ENCODE measurements around the gene PIGM.

PIGM gene

GRCh38 chr1:159994896-159995295 lies 36.9 kb downstream of the PIGM start:
- Histone ChIP-seq H4K8ac (ENCODE audit: low read depth, low read length) (no peak overlapping the region), H3K4ac (ENCODE audit: low read length) (no peak overlapping the region), H3K23ac (ENCODE audit: low read depth, low read length, poor library complexity) (no peak overlapping the region), H3K4me3 (ENCODE audit: low read length in 2 of 2) (no peak overlapping the region), H2BK12ac (ENCODE audit: low read length) (no peak overlapping the region), H3K27ac (replicated peaks; ENCODE audit: low read length) (no peak overlapping the region), H3K9ac (ENCODE audit: low read depth, low read length, poor library complexity) (no peak overlapping the region), H3K4me2 (ENCODE audit: insufficient read depth, low read length, poor library complexity, severe bottlenecking) (no peak overlapping the region), H3K14ac (ENCODE audit: low read length) (no peak overlapping the region), H2BK120ac (ENCODE audit: low read depth, low read length) (no peak overlapping the region), H3K36me3 (replicated peaks in 1 of 2; ENCODE audit: control insufficient read depth in 2 of 2, insufficient read depth in 2 of 2, low read length in 2 of 2) (no peaks in the 10 kb centered on the region), H2AK5ac (ENCODE audit: low read depth, low read length) (no peak overlapping the region), H3K9me3 (replicated peaks in 1 of 2; ENCODE audit: control insufficient read depth in 2 of 2, insufficient read depth in 1 of 2, low read depth in 1 of 2, low read length in 2 of 2) (peaks cover 0 to 2% of the 10 kb centered on the region in 2 donors), H2BK15ac (ENCODE audit: low read length) (no peak overlapping the region), H4K91ac (ENCODE audit: low read depth, low read length, poor library complexity) (no peak overlapping the region), H3K4me1 (ENCODE audit: control insufficient read depth in 2 of 2, insufficient read depth in 1 of 2, low read depth in 1 of 2, low read length in 2 of 2) (peaks cover 0 to 2% of the 10 kb centered on the region in 2 donors), H2BK5ac (ENCODE audit: low read length) (no peak overlapping the region), H3K79me1 (ENCODE audit: low read depth, low read length) (no peaks in the 10 kb centered on the region), H3K27me3 (ENCODE audit: control insufficient read depth in 3 of 3, insufficient read depth in 3 of 3, low read depth in 1 of 3, low read length in 3 of 3) (peaks cover 0 to 40% (median 2%) of the 10 kb centered on the region in 3 experiments), H2AFZ (ENCODE audit: low read length) (no peak overlapping the region), H3K18ac (ENCODE audit: low read length) (no peak overlapping the region)
- WGBS, 2 donors (ENCODE audit: extremely low coverage in 2 of 2, insufficient read length in 2 of 2, insufficient replicate concordance in 1 of 2): no CpG with 5 or more reads among the region's 2 CpGs
- DNase-seq (ENCODE audit: low spot score): no peak

- no peak overlapping the region for H2BK5ac ChIP-seq (ENCODE audit: low read length)
Observed at GRCh38 chr1:159993911-159994310, 37.9 kb downstream of the PIGM start.

GRCh38 chr1:159992161-159992560 lies 39.6 kb downstream of the PIGM start:
- Histone ChIP-seq H3K18ac (ENCODE audit: low read length) (no peak overlapping the region), H2BK5ac (ENCODE audit: low read length) (no peak overlapping the region), H2BK15ac (ENCODE audit: low read length) (no peak overlapping the region), H3K79me1 (ENCODE audit: low read depth, low read length) (no peaks in the 10 kb centered on the region), H3K27me3 (ENCODE audit: control insufficient read depth in 3 of 3, insufficient read depth in 3 of 3, low read depth in 1 of 3, low read length in 3 of 3) (peaks cover 0 to 35% (median 2%) of the 10 kb centered on the region in 3 experiments), H3K36me3 (replicated peaks in 1 of 2; ENCODE audit: control insufficient read depth in 2 of 2, insufficient read depth in 2 of 2, low read length in 2 of 2) (no peaks in the 10 kb centered on the region), H3K9ac (ENCODE audit: low read depth, low read length, poor library complexity) (no peak overlapping the region), H3K23ac (ENCODE audit: low read depth, low read length, poor library complexity) (no peak overlapping the region), H2AK5ac (ENCODE audit: low read depth, low read length) (no peak overlapping the region), H2BK120ac (ENCODE audit: low read depth, low read length) (no peak overlapping the region), H3K4ac (ENCODE audit: low read length) (no peak overlapping the region), H3K4me2 (ENCODE audit: insufficient read depth, low read length, poor library complexity, severe bottlenecking) (no peak overlapping the region), H3K4me1 (ENCODE audit: control insufficient read depth in 2 of 2, insufficient read depth in 1 of 2, low read depth in 1 of 2, low read length in 2 of 2) (peaks cover 0 to 2% of the 10 kb centered on the region in 2 donors), H4K91ac (ENCODE audit: low read depth, low read length, poor library complexity) (no peak overlapping the region), H3K9me3 (replicated peaks in 1 of 2; ENCODE audit: control insufficient read depth in 2 of 2, insufficient read depth in 1 of 2, low read depth in 1 of 2, low read length in 2 of 2) (peaks cover 0 to 2% of the 10 kb centered on the region in 2 donors), H4K8ac (ENCODE audit: low read depth, low read length) (no peak overlapping the region), H2AFZ (ENCODE audit: low read length) (no peak overlapping the region), H3K4me3 (ENCODE audit: low read length in 2 of 2) (no peak overlapping the region), H3K14ac (ENCODE audit: low read length) (no peak overlapping the region), H3K27ac (replicated peaks; ENCODE audit: low read length) (no peak overlapping the region), H2BK12ac (ENCODE audit: low read length) (no peak overlapping the region)
- WGBS, 2 donors (ENCODE audit: extremely low coverage in 2 of 2, insufficient read length in 2 of 2, insufficient replicate concordance in 1 of 2): no CpG with 5 or more reads among the region's 1 CpG
- DNase-seq (ENCODE audit: low spot score): no peak

More at GRCh38 chr1:159993911-159994310, 37.9 kb downstream of the PIGM start:
- Histone ChIP-seq H2AK5ac (ENCODE audit: low read depth, low read length) (no peak overlapping the region), H3K9ac (ENCODE audit: low read depth, low read length, poor library complexity) (no peak overlapping the region), H2BK12ac (ENCODE audit: low read length) (no peak overlapping the region), H2AFZ (ENCODE audit: low read length) (no peak overlapping the region), H3K23ac (ENCODE audit: low read depth, low read length, poor library complexity) (no peak overlapping the region), H3K27me3 (ENCODE audit: control insufficient read depth in 3 of 3, insufficient read depth in 3 of 3, low read depth in 1 of 3, low read length in 3 of 3) (peaks cover 0 to 36% (median 2%) of the 10 kb centered on the region in 3 experiments), H3K79me1 (ENCODE audit: low read depth, low read length) (no peaks in the 10 kb centered on the region), H3K4me2 (ENCODE audit: insufficient read depth, low read length, poor library complexity, severe bottlenecking) (no peak overlapping the region), H3K27ac (replicated peaks; ENCODE audit: low read length) (no peak overlapping the region), H3K4ac (ENCODE audit: low read length) (no peak overlapping the region), H3K14ac (ENCODE audit: low read length) (no peak overlapping the region), H4K91ac (ENCODE audit: low read depth, low read length, poor library complexity) (no peak overlapping the region), H3K18ac (ENCODE audit: low read length) (no peak overlapping the region), H2BK120ac (ENCODE audit: low read depth, low read length) (no peak overlapping the region), H3K4me1 (ENCODE audit: control insufficient read depth in 2 of 2, insufficient read depth in 1 of 2, low read depth in 1 of 2, low read length in 2 of 2) (peaks cover 0 to 2% of the 10 kb centered on the region in 2 donors), H4K8ac (ENCODE audit: low read depth, low read length) (no peak overlapping the region), H2BK15ac (ENCODE audit: low read length) (no peak overlapping the region), H3K9me3 (replicated peaks in 1 of 2; ENCODE audit: control insufficient read depth in 2 of 2, insufficient read depth in 1 of 2, low read depth in 1 of 2, low read length in 2 of 2) (peaks cover 0 to 2% of the 10 kb centered on the region in 2 donors), H3K36me3 (replicated peaks in 1 of 2; ENCODE audit: control insufficient read depth in 2 of 2, insufficient read depth in 2 of 2, low read length in 2 of 2) (no peaks in the 10 kb centered on the region), H3K4me3 (ENCODE audit: low read length in 2 of 2) (no peak overlapping the region)
- no CpG with 5 or more reads among the region's 2 CpGs for WGBS, 2 donors (ENCODE audit: extremely low coverage in 2 of 2, insufficient read length in 2 of 2, insufficient replicate concordance in 1 of 2)
- DNase-seq (ENCODE audit: low spot score): no peak

- Histone ChIP-seq H3K4me3 (ENCODE audit: low read length in 2 of 2) (no peak overlapping the region), H2AFZ (ENCODE audit: low read length) (no peak overlapping the region), H2AK5ac (ENCODE audit: low read depth, low read length) (no peak overlapping the region), H4K8ac (ENCODE audit: low read depth, low read length) (no peak overlapping the region), H3K4me2 (ENCODE audit: insufficient read depth, low read length, poor library complexity, severe bottlenecking) (no peak overlapping the region), H3K9me3 (replicated peaks in 1 of 2; ENCODE audit: control insufficient read depth in 2 of 2, insufficient read depth in 1 of 2, low read depth in 1 of 2, low read length in 2 of 2) (peaks cover 0 to 2% of the 10 kb centered on the region in 2 donors), H3K9ac (ENCODE audit: low read depth, low read length, poor library complexity) (no peak overlapping the region), H2BK15ac (ENCODE audit: low read length) (no peak overlapping the region), H2BK120ac (ENCODE audit: low read depth, low read length) (no peak overlapping the region), H3K14ac (ENCODE audit: low read length) (no peak overlapping the region), H2BK12ac (ENCODE audit: low read length) (no peak overlapping the region), H3K27me3 (ENCODE audit: control insufficient read depth in 3 of 3, insufficient read depth in 3 of 3, low read depth in 1 of 3, low read length in 3 of 3) (peaks cover 0 to 39% (median 2%) of the 10 kb centered on the region in 3 experiments), H3K4ac (ENCODE audit: low read length) (no peak overlapping the region), H2BK5ac (ENCODE audit: low read length) (no peak overlapping the region), H3K4me1 (ENCODE audit: control insufficient read depth in 2 of 2, insufficient read depth in 1 of 2, low read depth in 1 of 2, low read length in 2 of 2) (peaks cover 0 to 2% of the 10 kb centered on the region in 2 donors), H3K36me3 (replicated peaks in 1 of 2; ENCODE audit: control insufficient read depth in 2 of 2, insufficient read depth in 2 of 2, low read length in 2 of 2) (no peaks in the 10 kb centered on the region), H3K23ac (ENCODE audit: low read depth, low read length, poor library complexity) (no peak overlapping the region), H4K91ac (ENCODE audit: low read depth, low read length, poor library complexity) (no peak overlapping the region), H3K79me1 (ENCODE audit: low read depth, low read length) (no peaks in the 10 kb centered on the region), H3K18ac (ENCODE audit: low read length) (no peak overlapping the region), H3K27ac (replicated peaks; ENCODE audit: low read length) (no peak overlapping the region)
- DNase-seq (ENCODE audit: low spot score): no peak
- no CpG with 5 or more reads among the region's 4 CpGs for WGBS, 2 donors (ENCODE audit: extremely low coverage in 2 of 2, insufficient read length in 2 of 2, insufficient replicate concordance in 1 of 2)
Observed at GRCh38 chr1:159991513-159991912, 40.3 kb downstream of the PIGM start.
